HL-60 (cell line): Measurements from ENCODE around the gene MSH3.

Experiments
- DNase-seq, 2 experiments: peaks; one replicate each; pipeline ENCODE4 v3.0.0-alpha.2; 2010 to 2020; ENCODE audit warnings: low read depth in 1 of 2, low spot score in 1 of 2
- H3K27ac ChIP-seq: fragments of 250-450 bp; sonication (Bioruptor Pico); replicated peaks from 2 replicates; pipeline ENCODE4 v1.5.1; 2020; ENCODE audit warnings: mild to moderate bottlenecking, moderate library complexity
- H3K27me3 ChIP-seq: fragments of 250-450 bp; sonication (Bioruptor Pico); 2 replicates; pipeline ENCODE4 v1.5.1; 2021; ENCODE audit warnings: mild to moderate bottlenecking, moderate library complexity; ENCODE audit not compliant: insufficient read depth, poor library complexity, severe bottlenecking
- H3K4me3 ChIP-seq: replicated peaks from 2 replicates; pipeline ENCODE4 v1.5.1; 2011; ENCODE audit warnings: mild to moderate bottlenecking, control low read depth, low read length; ENCODE audit not compliant: insufficient read depth
- CTCF ChIP-seq: IDR thresholded peaks from one replicate; pipeline ENCODE4 v1.5.1; 2011; ENCODE audit warnings: low read length, control low read depth, inconsistent platforms; ENCODE audit not compliant: insufficient read depth
- GABPA ChIP-seq: IDR thresholded peaks from 2 replicates; pipeline ENCODE4 v1.6.1; 2012; ENCODE audit warnings: low read depth
- POLR2AphosphoS5 ChIP-seq: IDR thresholded peaks from 2 replicates; pipeline ENCODE4 v1.6.1; 2012; ENCODE audit warnings: low read depth
- REST ChIP-seq: IDR thresholded peaks from 2 replicates; pipeline ENCODE4 v1.6.1; 2012; ENCODE audit warnings: low read depth; ENCODE audit not compliant: insufficient replicate concordance
- SPI1 ChIP-seq: IDR thresholded peaks from 2 replicates; pipeline ENCODE4 v1.6.1; 2012; ENCODE audit warnings: low read depth, mild to moderate bottlenecking, borderline replicate concordance

Gene MSH3

GRCh38 chr5:80871541-80871961 is 217.1 kb downstream of the MSH3 start:
- DNase-seq: no peak
- H3K27me3 ChIP-seq: no peaks in the 10 kb centered on the region
- H3K27ac ChIP-seq: no peak overlapping the region
- no peak for TF ChIP-seq REST
- no peak for TF ChIP-seq POLR2AphosphoS5
- TF ChIP-seq CTCF: no peak
- no peak overlapping the region for H3K4me3 ChIP-seq

GRCh38 chr5:80874162-80874561 is 219.7 kb downstream of the MSH3 start:
- Histone ChIP-seq H3K4me3 (no peak overlapping the region), H3K27ac (no peak overlapping the region), H3K27me3 (no peaks in the 10 kb centered on the region)
- DNase-seq: no peak
- TF ChIP-seq SPI1 (no peak), CTCF (no peak), POLR2AphosphoS5 (no peak), REST (no peak), GABPA (no peak)

- Histone ChIP-seq H3K4me3 (no peak overlapping the region), H3K27ac (no peak overlapping the region), H3K27me3 (no peaks in the 10 kb centered on the region)
- no peak for DNase-seq
- TF ChIP-seq CTCF (no peak), GABPA (no peak), POLR2AphosphoS5 (no peak), SPI1 (no peak), REST (no peak)
These were observed 223.1 kb downstream of the MSH3 start for GRCh38 chr5:80877592-80877991.
